SK-N-SH (cell line): ENCODE results near the gene FDPS. TPM values are rescaled to one million over a fixed set of nuclear protein-coding genes. Genes with fewer than 3 reads are reported as not detected.

Experiments
- CTCF ChIA-PET: fragments of 300-600, 350-600 bp; formaldehyde crosslinking; extraction: SDS; loops from one replicate; lab custom pipeline; 2021; lab: Yijun Ruan, JAX
- POLR2A ChIA-PET: fragments of 350-600 bp; sonication (Branson Sonifier 250); formaldehyde crosslinking; extraction: SDS; loops from one replicate; lab custom pipeline; 2020; ENCODE audit warnings: antibody characterized with exemption, inconsistent platforms; lab: Yijun Ruan, JAX
- DNase-seq: peaks from one replicate; pipeline ENCODE4 v3.0.0; 2012
- H2AFZ ChIP-seq: fragments of 200-600 bp; sonication (generic); 2 replicates; pipeline ENCODE4 v1.8.1; 2016; ENCODE audit warnings: antibody characterized with exemption, mild to moderate bottlenecking, low read depth
- H3F3A ChIP-seq: fragments of 200-600 bp; sonication (generic); replicated peaks from 2 replicates; pipeline ENCODE3; 2016; ENCODE audit warnings: antibody characterized with exemption, mild to moderate bottlenecking; ENCODE audit not compliant: insufficient read depth
- H3K27ac ChIP-seq, 2 experiments: fragments of 200-500 bp in 1 of 2; fragments of 200-600 bp in 1 of 2; sonication (Bioruptor generic) in 1 of 2; sonication (generic), shearing (Covaris generic) in 1 of 2; 2 replicates each; pipeline versions ENCODE4 v1.5.1 to v1.6.1; 2014 to 2016; ENCODE audit warnings: low read depth in 2 of 2, inconsistent platforms in 1 of 2, low read length in 1 of 2, mild to moderate bottlenecking in 1 of 2, mixed read lengths in 1 of 2
- H3K27me3 ChIP-seq: fragments of 200-600 bp; sonication (generic), shearing (Covaris generic); 2 replicates; pipeline ENCODE4 v1.6.1; 2016; ENCODE audit warnings: mixed run types; ENCODE audit not compliant: insufficient read depth
- H3K36me3 ChIP-seq, 2 experiments: fragments of 200-500 bp in 1 of 2; fragments of 200-600 bp in 1 of 2; sonication (Bioruptor generic) in 1 of 2; sonication (generic) in 1 of 2; replicated peaks in 1 of 2; 2 replicates each; pipeline versions ENCODE3 to v1.5.1; 2014 to 2016; ENCODE audit warnings: low read length in 1 of 2, mild to moderate bottlenecking in 1 of 2; ENCODE audit not compliant: insufficient read depth in 2 of 2, control insufficient read depth in 1 of 2
- H3K4me1 ChIP-seq, 2 experiments: fragments of 200-500 bp in 1 of 2; fragments of 200-600 bp in 1 of 2; sonication (Bioruptor generic) in 1 of 2; sonication (generic), shearing (Covaris generic) in 1 of 2; 2 replicates each; pipeline versions ENCODE4 v1.5.1 to v1.6.1; 2014 to 2016; ENCODE audit warnings: low read depth in 1 of 2, low read length in 1 of 2, mixed run types in 1 of 2; ENCODE audit not compliant: insufficient read depth in 2 of 2, control insufficient read depth in 1 of 2
- H3K4me2 ChIP-seq: fragments of 200-600 bp; sonication (generic), shearing (Covaris generic); 2 replicates; pipeline ENCODE4 v1.6.1; 2017; ENCODE audit warnings: mixed run types
- H3K4me3 ChIP-seq, 2 experiments: fragments of 200-500 bp in 1 of 2; fragments of 200-600 bp in 1 of 2; sonication (Bioruptor generic) in 1 of 2; sonication (generic), shearing (Covaris generic) in 1 of 2; 2 replicates each; pipeline versions ENCODE4 v1.5.1 to v1.8.1; 2014 to 2016; ENCODE audit warnings: low read depth in 2 of 2, inconsistent platforms in 1 of 2, low read length in 1 of 2, mild to moderate bottlenecking in 1 of 2, mixed read lengths in 1 of 2, moderate library complexity in 1 of 2
- H3K79me2 ChIP-seq: fragments of 200-600 bp; sonication (generic); 2 replicates; pipeline ENCODE4 v1.8.1; 2017; ENCODE audit warnings: mild to moderate bottlenecking; ENCODE audit not compliant: insufficient read depth
- H3K9ac ChIP-seq: fragments of 200-600 bp; sonication (generic); 2 replicates; pipeline ENCODE4 v1.6.1; 2017; ENCODE audit warnings: mixed run types
- H3K9me2 ChIP-seq: fragments of 200-600 bp; sonication (generic); 2 replicates; pipeline ENCODE4 v1.6.1; 2017; ENCODE audit warnings: mixed run types
- H3K9me3 ChIP-seq: fragments of 200-600 bp; sonication (generic); 2 replicates; pipeline ENCODE4 v1.6.1; 2017; ENCODE audit warnings: mixed run types, mild to moderate bottlenecking, moderate library complexity
- H4K20me1 ChIP-seq: fragments of 200-600 bp; sonication (generic); 2 replicates; pipeline ENCODE4 v1.6.1; 2017; ENCODE audit warnings: mild to moderate bottlenecking, mixed run types; ENCODE audit not compliant: insufficient read depth
- CHD2 ChIP-seq: fragments of 150-350 bp; IDR thresholded peaks from 2 replicates; pipeline ENCODE4 v1.6.1; 2018; ENCODE audit warnings: low read length; ENCODE audit not compliant: partially characterized antibody
- EP300 ChIP-seq, 2 experiments: IDR thresholded peaks; 2 replicates each; pipeline versions ENCODE4 v1.4.0 to v1.6.1; 2012; ENCODE audit warnings: borderline replicate concordance in 1 of 2, low read depth in 1 of 2, low read length in 1 of 2
- FOSL2 ChIP-seq: IDR thresholded peaks from 2 replicates; pipeline ENCODE4 v1.4.0; 2012; ENCODE audit warnings: low read depth, mild to moderate bottlenecking, moderate library complexity, borderline replicate concordance
- FOXJ3 ChIP-seq: sonication (generic); formaldehyde crosslinking; IDR thresholded peaks from 2 replicates; pipeline ENCODE4 v1.5.1; 2020; ENCODE audit warnings: mild to moderate bottlenecking, missing genetic modification reagents
- GATA2 ChIP-seq: sonication (generic); formaldehyde crosslinking; IDR thresholded peaks from 2 replicates; pipeline ENCODE4 v1.5.0; 2020; ENCODE audit warnings: mild to moderate bottlenecking, missing genetic modification reagents
- POLR2AphosphoS5 ChIP-seq: IDR thresholded peaks from 2 replicates; pipeline ENCODE4 v1.6.1; 2012; ENCODE audit warnings: low read depth, low read length
- RCOR1 ChIP-seq: fragments of 150-350 bp; IDR thresholded peaks from 2 replicates; pipeline ENCODE4 v1.6.1; 2017; ENCODE audit warnings: antibody characterized with exemption, low read length
- WGBS: methylation state at CpG from one replicate; pipeline ENCODE4 v1.1.6; 2017; ENCODE audit warnings: low lambda C conversion rate; 5-methylcytosine and 5-hydroxymethylcytosine counted together
- polyA plus RNA-seq, 3 experiments: library from polyadenylated mRNA; depleted of rRNA; stranded (reverse); fragments of >200 nt; gene quantifications; 2 replicates each; pipeline ENCODE4 v1.2.3, GENCODE V29; 2012
- TF ChIP-seq, protein P1 (sequence below): fragments of 200-600 bp; sonication (generic); IDR thresholded peaks from 2 replicates; pipeline ENCODE4 v1.6.1; 2017; ENCODE audit warnings: antibody characterized with exemption, mild to moderate bottlenecking, moderate library complexity
- TF ChIP-seq, protein P2 (sequence below): fragments of 150-350 bp; IDR thresholded peaks from 2 replicates; pipeline ENCODE4 v1.6.1; 2016; ENCODE audit warnings: mild to moderate bottlenecking, low read depth, low read length
- TF ChIP-seq, protein P3 (sequence below): IDR thresholded peaks from 2 replicates; pipeline ENCODE4 v1.4.0; 2012; ENCODE audit warnings: low read depth, borderline replicate concordance

The FDPS gene
- polyA plus RNA-seq, 1 of the 3 experiments (the other 2 are of a cell fraction), result 126 TPM

DNA sequence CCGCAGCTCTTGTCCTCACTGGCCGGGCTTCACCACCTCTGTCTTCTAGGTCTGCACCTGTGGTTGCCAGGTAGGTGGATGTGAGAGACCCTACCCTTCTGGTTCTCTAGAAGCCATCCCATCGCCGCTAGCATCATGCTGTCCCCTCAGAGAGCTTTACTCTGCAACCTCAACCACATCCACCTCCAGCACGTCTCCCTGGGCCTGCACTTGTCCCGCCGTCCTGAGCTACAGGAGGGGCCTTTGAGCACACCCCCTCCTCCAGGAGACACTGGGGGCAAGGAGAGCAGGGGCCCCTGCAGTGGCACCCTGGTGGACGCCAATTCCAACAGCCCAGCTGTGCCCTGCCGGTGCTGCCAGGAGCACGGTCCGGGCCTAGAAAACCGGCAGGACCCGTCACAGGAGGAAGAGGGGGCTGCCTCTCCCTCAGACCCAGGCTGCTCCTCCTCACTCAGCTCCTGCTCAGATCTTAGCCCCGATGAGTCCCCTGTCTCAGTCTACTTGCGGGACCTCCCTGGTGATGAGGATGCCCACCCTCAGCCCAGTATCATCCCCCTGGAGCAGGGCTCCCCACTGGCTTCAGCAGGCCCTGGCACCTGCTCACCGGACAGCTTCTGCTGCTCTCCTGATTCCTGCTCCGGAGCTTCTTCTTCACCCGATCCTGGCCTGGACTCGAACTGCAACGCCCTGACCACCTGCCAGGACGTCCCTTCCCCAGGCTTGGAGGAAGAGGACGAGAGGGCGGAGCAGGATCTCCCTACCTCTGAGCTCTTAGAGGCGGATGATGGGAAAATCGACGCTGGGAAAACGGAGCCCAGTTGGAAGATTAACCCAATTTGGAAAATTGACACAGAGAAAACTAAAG is 13.2 kb downstream of the FDPS start:
- Histone ChIP-seq H3K36me3 (peaks cover under 1 to 16% of the 10 kb centered on the region in 2 experiments), H3K9ac (peak overlapping the region; percentile 85), H3F3A (peaks cover 22% of the 10 kb centered on the region), H3K79me2 (peaks cover 32% of the 10 kb centered on the region), H2AFZ (no peak overlapping the region), H3K4me1 (peaks cover 12 to 37% of the 10 kb centered on the region in 2 experiments), H3K4me3 (peak overlapping the region; percentile 84 to 95), H3K9me3 (no peaks in the 10 kb centered on the region), H3K9me2 (no peaks in the 10 kb centered on the region), H3K27ac (peak overlapping the region; percentile 95; a peak in 3 of 4 replicates), H3K27me3 (no peaks in the 10 kb centered on the region), H3K4me2 (peak overlapping the region; percentile 97), H4K20me1 (no peaks in the 10 kb centered on the region)
- no peak for TF ChIP-seq FOXJ3
- TF ChIP-seq POLR2AphosphoS5, result no peak
- TF ChIP-seq EP300 (IDR thresholded peaks at IDR 0.05; ENCODE audit: borderline replicate concordance in 1 of 2, low read depth in 1 of 2, low read length in 1 of 2), result no peak
- TF ChIP-seq, protein P1, sequence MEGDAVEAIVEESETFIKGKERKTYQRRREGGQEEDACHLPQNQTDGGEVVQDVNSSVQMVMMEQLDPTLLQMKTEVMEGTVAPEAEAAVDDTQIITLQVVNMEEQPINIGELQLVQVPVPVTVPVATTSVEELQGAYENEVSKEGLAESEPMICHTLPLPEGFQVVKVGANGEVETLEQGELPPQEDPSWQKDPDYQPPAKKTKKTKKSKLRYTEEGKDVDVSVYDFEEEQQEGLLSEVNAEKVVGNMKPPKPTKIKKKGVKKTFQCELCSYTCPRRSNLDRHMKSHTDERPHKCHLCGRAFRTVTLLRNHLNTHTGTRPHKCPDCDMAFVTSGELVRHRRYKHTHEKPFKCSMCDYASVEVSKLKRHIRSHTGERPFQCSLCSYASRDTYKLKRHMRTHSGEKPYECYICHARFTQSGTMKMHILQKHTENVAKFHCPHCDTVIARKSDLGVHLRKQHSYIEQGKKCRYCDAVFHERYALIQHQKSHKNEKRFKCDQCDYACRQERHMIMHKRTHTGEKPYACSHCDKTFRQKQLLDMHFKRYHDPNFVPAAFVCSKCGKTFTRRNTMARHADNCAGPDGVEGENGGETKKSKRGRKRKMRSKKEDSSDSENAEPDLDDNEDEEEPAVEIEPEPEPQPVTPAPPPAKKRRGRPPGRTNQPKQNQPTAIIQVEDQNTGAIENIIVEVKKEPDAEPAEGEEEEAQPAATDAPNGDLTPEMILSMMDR, result no peak
- TF ChIP-seq CHD2, result no peak
- TF ChIP-seq RCOR1, result no peak
- TF ChIP-seq FOSL2, result no peak
- TF ChIP-seq GATA2 (CRISPR knock-in tag), result no peak
- TF ChIP-seq, protein P2, sequence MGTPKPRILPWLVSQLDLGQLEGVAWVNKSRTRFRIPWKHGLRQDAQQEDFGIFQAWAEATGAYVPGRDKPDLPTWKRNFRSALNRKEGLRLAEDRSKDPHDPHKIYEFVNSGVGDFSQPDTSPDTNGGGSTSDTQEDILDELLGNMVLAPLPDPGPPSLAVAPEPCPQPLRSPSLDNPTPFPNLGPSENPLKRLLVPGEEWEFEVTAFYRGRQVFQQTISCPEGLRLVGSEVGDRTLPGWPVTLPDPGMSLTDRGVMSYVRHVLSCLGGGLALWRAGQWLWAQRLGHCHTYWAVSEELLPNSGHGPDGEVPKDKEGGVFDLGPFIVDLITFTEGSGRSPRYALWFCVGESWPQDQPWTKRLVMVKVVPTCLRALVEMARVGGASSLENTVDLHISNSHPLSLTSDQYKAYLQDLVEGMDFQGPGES, result no peak
- TF ChIP-seq, protein P3, sequence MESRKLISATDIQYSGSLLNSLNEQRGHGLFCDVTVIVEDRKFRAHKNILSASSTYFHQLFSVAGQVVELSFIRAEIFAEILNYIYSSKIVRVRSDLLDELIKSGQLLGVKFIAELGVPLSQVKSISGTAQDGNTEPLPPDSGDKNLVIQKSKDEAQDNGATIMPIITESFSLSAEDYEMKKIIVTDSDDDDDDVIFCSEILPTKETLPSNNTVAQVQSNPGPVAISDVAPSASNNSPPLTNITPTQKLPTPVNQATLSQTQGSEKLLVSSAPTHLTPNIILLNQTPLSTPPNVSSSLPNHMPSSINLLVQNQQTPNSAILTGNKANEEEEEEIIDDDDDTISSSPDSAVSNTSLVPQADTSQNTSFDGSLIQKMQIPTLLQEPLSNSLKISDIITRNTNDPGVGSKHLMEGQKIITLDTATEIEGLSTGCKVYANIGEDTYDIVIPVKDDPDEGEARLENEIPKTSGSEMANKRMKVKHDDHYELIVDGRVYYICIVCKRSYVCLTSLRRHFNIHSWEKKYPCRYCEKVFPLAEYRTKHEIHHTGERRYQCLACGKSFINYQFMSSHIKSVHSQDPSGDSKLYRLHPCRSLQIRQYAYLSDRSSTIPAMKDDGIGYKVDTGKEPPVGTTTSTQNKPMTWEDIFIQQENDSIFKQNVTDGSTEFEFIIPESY, result no peak
- POLR2A ChIA-PET, result interaction anchor here (1.4 to 2.0 kb wide), 3 partner anchors 12 to 60 kb away, joined by 5 to 9 read pairs (median 7); partner anchors contain the start of genes FDPS and SCAMP3
- CTCF ChIA-PET, result interaction anchor here (0.6 to 11.6 kb wide), 20 partner anchors 9 to 400 kb away, joined by 3 to 184 read pairs (median 4); partner anchors contain the start of genes CLK2, ENTREP3, FDPS and HCN3
- WGBS, result 68% methylated on average over 22 of the region's 27 CpGs
- peak; percentile 22 for DNase-seq
